HL-60 (cell line): ENCODE results near the gene POLN.

Experiments
- CTCF ChIP-seq: IDR thresholded peaks from one replicate; pipeline ENCODE4 v1.5.1; 2011; ENCODE audit warnings: low read length, control low read depth, inconsistent platforms; ENCODE audit not compliant: insufficient read depth
- POLR2AphosphoS5 ChIP-seq: IDR thresholded peaks from 2 replicates; pipeline ENCODE4 v1.6.1; 2012; ENCODE audit warnings: low read depth

GRCh38 chr4:2241003-2241402, 918 bp downstream of the POLN start:
- TF ChIP-seq CTCF (no peak), POLR2AphosphoS5 (no peak)
